SK-N-SH (cell line): ENCODE measurements around the gene OXTR. TPM values are rescaled to one million over a fixed set of nuclear protein-coding genes. Genes with fewer than 3 reads are reported as not detected.

Experiments
- CTCF ChIA-PET: fragments of 300-600, 350-600 bp; formaldehyde crosslinking; extraction: SDS; loops from one replicate; lab custom pipeline; 2021; lab: Yijun Ruan, JAX
- POLR2A ChIA-PET: fragments of 350-600 bp; sonication (Branson Sonifier 250); formaldehyde crosslinking; extraction: SDS; loops from one replicate; lab custom pipeline; 2020; ENCODE audit warnings: antibody characterized with exemption, inconsistent platforms; lab: Yijun Ruan, JAX
- DNase-seq: peaks from one replicate; pipeline ENCODE4 v3.0.0; 2012
- H2AFZ ChIP-seq: fragments of 200-600 bp; sonication (generic); 2 replicates; pipeline ENCODE4 v1.8.1; 2016; ENCODE audit warnings: antibody characterized with exemption, mild to moderate bottlenecking, low read depth
- H3F3A ChIP-seq: fragments of 200-600 bp; sonication (generic); replicated peaks from 2 replicates; pipeline ENCODE3; 2016; ENCODE audit warnings: antibody characterized with exemption, mild to moderate bottlenecking; ENCODE audit not compliant: insufficient read depth
- H3K27ac ChIP-seq, 2 experiments: fragments of 200-500 bp in 1 of 2; fragments of 200-600 bp in 1 of 2; sonication (Bioruptor generic) in 1 of 2; sonication (generic), shearing (Covaris generic) in 1 of 2; 2 replicates each; pipeline versions ENCODE4 v1.5.1 to v1.6.1; 2014 to 2016; ENCODE audit warnings: low read depth in 2 of 2, inconsistent platforms in 1 of 2, low read length in 1 of 2, mild to moderate bottlenecking in 1 of 2, mixed read lengths in 1 of 2
- H3K27me3 ChIP-seq: fragments of 200-600 bp; sonication (generic), shearing (Covaris generic); 2 replicates; pipeline ENCODE4 v1.6.1; 2016; ENCODE audit warnings: mixed run types; ENCODE audit not compliant: insufficient read depth
- H3K36me3 ChIP-seq, 2 experiments: fragments of 200-500 bp in 1 of 2; fragments of 200-600 bp in 1 of 2; sonication (Bioruptor generic) in 1 of 2; sonication (generic) in 1 of 2; replicated peaks in 1 of 2; 2 replicates each; pipeline versions ENCODE3 to v1.5.1; 2014 to 2016; ENCODE audit warnings: low read length in 1 of 2, mild to moderate bottlenecking in 1 of 2; ENCODE audit not compliant: insufficient read depth in 2 of 2, control insufficient read depth in 1 of 2
- H3K4me1 ChIP-seq, 2 experiments: fragments of 200-500 bp in 1 of 2; fragments of 200-600 bp in 1 of 2; sonication (Bioruptor generic) in 1 of 2; sonication (generic), shearing (Covaris generic) in 1 of 2; 2 replicates each; pipeline versions ENCODE4 v1.5.1 to v1.6.1; 2014 to 2016; ENCODE audit warnings: low read depth in 1 of 2, low read length in 1 of 2, mixed run types in 1 of 2; ENCODE audit not compliant: insufficient read depth in 2 of 2, control insufficient read depth in 1 of 2
- H3K4me2 ChIP-seq: fragments of 200-600 bp; sonication (generic), shearing (Covaris generic); 2 replicates; pipeline ENCODE4 v1.6.1; 2017; ENCODE audit warnings: mixed run types
- H3K4me3 ChIP-seq, 2 experiments: fragments of 200-500 bp in 1 of 2; fragments of 200-600 bp in 1 of 2; sonication (Bioruptor generic) in 1 of 2; sonication (generic), shearing (Covaris generic) in 1 of 2; 2 replicates each; pipeline versions ENCODE4 v1.5.1 to v1.8.1; 2014 to 2016; ENCODE audit warnings: low read depth in 2 of 2, inconsistent platforms in 1 of 2, low read length in 1 of 2, mild to moderate bottlenecking in 1 of 2, mixed read lengths in 1 of 2, moderate library complexity in 1 of 2
- H3K79me2 ChIP-seq: fragments of 200-600 bp; sonication (generic); 2 replicates; pipeline ENCODE4 v1.8.1; 2017; ENCODE audit warnings: mild to moderate bottlenecking; ENCODE audit not compliant: insufficient read depth
- H3K9ac ChIP-seq: fragments of 200-600 bp; sonication (generic); 2 replicates; pipeline ENCODE4 v1.6.1; 2017; ENCODE audit warnings: mixed run types
- H3K9me2 ChIP-seq: fragments of 200-600 bp; sonication (generic); 2 replicates; pipeline ENCODE4 v1.6.1; 2017; ENCODE audit warnings: mixed run types
- H3K9me3 ChIP-seq: fragments of 200-600 bp; sonication (generic); 2 replicates; pipeline ENCODE4 v1.6.1; 2017; ENCODE audit warnings: mixed run types, mild to moderate bottlenecking, moderate library complexity
- H4K20me1 ChIP-seq: fragments of 200-600 bp; sonication (generic); 2 replicates; pipeline ENCODE4 v1.6.1; 2017; ENCODE audit warnings: mild to moderate bottlenecking, mixed run types; ENCODE audit not compliant: insufficient read depth
- FOSL2 ChIP-seq: IDR thresholded peaks from 2 replicates; pipeline ENCODE4 v1.4.0; 2012; ENCODE audit warnings: low read depth, mild to moderate bottlenecking, moderate library complexity, borderline replicate concordance
- FOXJ3 ChIP-seq: sonication (generic); formaldehyde crosslinking; IDR thresholded peaks from 2 replicates; pipeline ENCODE4 v1.5.1; 2020; ENCODE audit warnings: mild to moderate bottlenecking, missing genetic modification reagents
- FOXM1 ChIP-seq: IDR thresholded peaks from 2 replicates; pipeline ENCODE4 v1.4.0; 2012; ENCODE audit warnings: low read depth, mild to moderate bottlenecking
- GABPA ChIP-seq: IDR thresholded peaks from 2 replicates; pipeline ENCODE4 v1.4.0; 2012; ENCODE audit warnings: low read depth, mild to moderate bottlenecking
- GATA2 ChIP-seq: sonication (generic); formaldehyde crosslinking; IDR thresholded peaks from 2 replicates; pipeline ENCODE4 v1.5.0; 2020; ENCODE audit warnings: mild to moderate bottlenecking, missing genetic modification reagents
- MEF2A ChIP-seq: IDR thresholded peaks from 2 replicates; pipeline ENCODE4 v1.4.0; 2012; ENCODE audit warnings: low read depth, borderline replicate concordance
- MXI1 ChIP-seq: IDR thresholded peaks from 2 replicates; pipeline ENCODE4 v1.6.1; 2012; ENCODE audit warnings: mild to moderate bottlenecking, low read depth, low read length, improper control_type of control experiment
- NFIC ChIP-seq: IDR thresholded peaks from 2 replicates; pipeline ENCODE4 v1.4.0; 2012; ENCODE audit warnings: borderline replicate concordance
- NRF1 ChIP-seq: IDR thresholded peaks from 2 replicates; pipeline ENCODE4 v1.6.1; 2012; ENCODE audit warnings: low read depth, mild to moderate bottlenecking, low read length
- PBX3 ChIP-seq: IDR thresholded peaks from 2 replicates; pipeline ENCODE4; 2012
- POLR2AphosphoS5 ChIP-seq: IDR thresholded peaks from 2 replicates; pipeline ENCODE4 v1.6.1; 2012; ENCODE audit warnings: low read depth, low read length
- RAD21 ChIP-seq: IDR thresholded peaks from 2 replicates; pipeline ENCODE4 v1.6.1; 2012; ENCODE audit warnings: mild to moderate bottlenecking, low read length
- RFX5 ChIP-seq: IDR thresholded peaks from 2 replicates; pipeline ENCODE4 v1.6.1; 2012; ENCODE audit warnings: mild to moderate bottlenecking, improper control_type of control experiment, low read length
- SIN3A ChIP-seq: IDR thresholded peaks from 2 replicates; pipeline ENCODE4 v1.6.1; 2012; ENCODE audit warnings: low read depth, mild to moderate bottlenecking, low read length, moderate library complexity, borderline replicate concordance
- SMC3 ChIP-seq: IDR thresholded peaks from 2 replicates; pipeline ENCODE4 v1.6.1; 2012; ENCODE audit warnings: low read depth, low read length, improper control_type of control experiment
- TAF1 ChIP-seq: IDR thresholded peaks from 2 replicates; pipeline ENCODE4 v1.6.1; 2012; ENCODE audit warnings: low read depth, mild to moderate bottlenecking, low read length, moderate library complexity, borderline replicate concordance
- TEAD4 ChIP-seq: IDR thresholded peaks from 2 replicates; pipeline ENCODE4 v1.4.0; 2012; ENCODE audit warnings: mild to moderate bottlenecking, borderline replicate concordance; ENCODE audit not compliant: insufficient read depth
- YY1 ChIP-seq: IDR thresholded peaks from 2 replicates; pipeline ENCODE4 v1.4.0; 2012; ENCODE audit warnings: low read depth, mild to moderate bottlenecking
- ZBTB33 ChIP-seq: IDR thresholded peaks from 2 replicates; pipeline ENCODE4 v1.4.0; 2012; ENCODE audit warnings: low read depth, borderline replicate concordance
- WGBS: methylation state at CpG from one replicate; pipeline ENCODE4 v1.1.6; 2017; ENCODE audit warnings: low lambda C conversion rate; 5-methylcytosine and 5-hydroxymethylcytosine counted together
- polyA plus RNA-seq, 3 experiments: library from polyadenylated mRNA; depleted of rRNA; stranded (reverse); fragments of >200 nt; gene quantifications; 2 replicates each; pipeline ENCODE4 v1.2.3, GENCODE V29; 2012
- TF ChIP-seq, protein P1 (sequence below): IDR thresholded peaks from 2 replicates; pipeline ENCODE4 v1.4.0; 2012; ENCODE audit warnings: low read depth, borderline replicate concordance
- TF ChIP-seq, protein P2 (sequence below): fragments of 200-600 bp; sonication (generic); IDR thresholded peaks from 2 replicates; pipeline ENCODE4 v1.6.1; 2017; ENCODE audit warnings: antibody characterized with exemption, mild to moderate bottlenecking, moderate library complexity
- TF ChIP-seq, protein P3 (sequence below): fragments of 150-350 bp; IDR thresholded peaks from 2 replicates; pipeline ENCODE4 v1.6.1; 2017; ENCODE audit warnings: antibody characterized with exemption, low read length, low read depth, borderline replicate concordance

OXTR gene
- polyA plus RNA-seq (2012; rRNA removed): 1.8 and 2.5 TPM in 2 replicates
- 1.8 TPM in 2 replicates for polyA plus RNA-seq (2012; cell fraction: cytosol; rRNA removed)
- 1.9 and 2.3 TPM in 2 replicates for polyA plus RNA-seq (2012; cell fraction: nucleus; rRNA removed)

DNA sequence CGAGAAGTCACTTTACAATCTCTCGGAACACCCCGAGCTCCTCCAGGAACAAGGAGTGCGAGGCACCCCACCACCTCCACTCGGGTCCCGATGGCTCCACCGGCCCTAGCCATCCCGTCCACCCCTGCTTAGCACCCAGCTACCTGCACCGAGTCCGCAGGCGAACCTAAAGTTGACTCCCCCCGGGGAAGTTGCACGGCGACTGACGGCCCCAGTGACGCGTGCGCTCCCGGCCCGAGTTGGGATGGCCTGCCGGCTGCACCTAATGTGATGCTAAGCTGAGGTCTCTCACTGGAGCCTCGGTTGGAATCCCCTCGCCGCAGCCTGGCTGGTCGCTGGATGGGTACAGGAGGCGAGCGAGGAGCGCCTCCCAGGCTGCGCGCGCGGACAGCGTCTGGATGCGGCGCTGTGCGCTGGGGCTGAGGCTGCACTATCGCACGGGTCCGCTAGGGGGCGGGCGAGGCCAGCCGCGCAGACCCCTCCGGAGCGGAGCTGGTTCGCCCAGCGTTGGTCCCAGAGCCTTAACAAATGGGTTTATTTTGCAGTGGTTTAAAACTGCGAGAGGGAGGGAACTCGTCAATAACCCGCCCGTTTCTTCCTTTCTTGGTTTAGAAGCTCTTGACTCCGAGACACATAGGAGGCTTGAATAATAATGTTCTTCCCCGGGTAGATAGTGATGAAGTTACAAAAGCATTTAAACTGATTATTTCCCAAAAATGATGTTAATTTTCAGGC lies at the start of gene OXTR:
OXTR (minus strand) TSS at position 526 of the 735 bp plus-strand sequence. CDS start 1,426 bp downstream, outside the sequence.
- Histone ChIP-seq H3K36me3 (no peaks in the 10 kb centered on the region), H3K4me1 (peaks cover 0 to 16% of the 10 kb centered on the region in 2 experiments; a peak in 3 of 4 replicates), H3K9me2 (no peaks in the 10 kb centered on the region), H3K27ac (0 out of 4 replicates have a peak within 1 kb of the TSS, but pooled peaks of 1 of the 2 experiments have one; percentile 2), H3K9me3 (no peaks in the 10 kb centered on the region), H3K9ac (peak within 1 kb of the TSS; percentile 56), H2AFZ (peak within 1 kb of the TSS; percentile 77), H4K20me1 (no peaks in the 10 kb centered on the region), H3K4me3 (peak within 1 kb of the TSS; percentile 49 to 61), H3K4me2 (peak within 1 kb of the TSS; percentile 80), H3K27me3 (no peaks in the 10 kb centered on the region), H3F3A (no peaks in the 10 kb centered on the region), H3K79me2 (peaks cover 7% of the 10 kb centered on the region; the same call in 1 of the 2 replicates)
- CTCF ChIA-PET: interaction anchor here (0.6 to 3.4 kb wide), 94 partner anchors 9 to 536 kb away, joined by 3 to 53 read pairs (median 4); partner anchors contain the start of genes LMCD1 and RAD18
- POLR2A ChIA-PET: interaction anchor here (0.6 to 0.7 kb wide), 3 partner anchors 107 to 272 kb away, joined by 3 read pairs; no protein-coding TSS in a partner anchor
- peak; percentile 96 for DNase-seq
- WGBS: 22% methylated on average over 8 of the region's 53 CpGs
- TF ChIP-seq TAF1 (no peak), MEF2A (no peak), FOXM1 (no peak), GABPA (no peak), NRF1 (peak; percentile 63), RAD21 (peak; percentile 91), SIN3A (no peak), RFX5 (peak; percentile 46; the same call in 1 of the 2 replicates), FOSL2 (no peak; the same call in 1 of the 2 replicates), TEAD4 (no peak), NFIC (no peak), POLR2AphosphoS5 (no peak), PBX3 (no peak), FOXJ3 (CRISPR knock-in tag) (no peak), YY1 (no peak), GATA2 (no peak), MXI1 (peak; percentile 56), ZBTB33 (no peak), SMC3 (peak; percentile 85)
- TF ChIP-seq, protein P1, sequence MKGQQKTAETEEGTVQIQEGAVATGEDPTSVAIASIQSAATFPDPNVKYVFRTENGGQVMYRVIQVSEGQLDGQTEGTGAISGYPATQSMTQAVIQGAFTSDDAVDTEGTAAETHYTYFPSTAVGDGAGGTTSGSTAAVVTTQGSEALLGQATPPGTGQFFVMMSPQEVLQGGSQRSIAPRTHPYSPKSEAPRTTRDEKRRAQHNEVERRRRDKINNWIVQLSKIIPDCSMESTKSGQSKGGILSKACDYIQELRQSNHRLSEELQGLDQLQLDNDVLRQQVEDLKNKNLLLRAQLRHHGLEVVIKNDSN: no peak
- TF ChIP-seq, protein P2, sequence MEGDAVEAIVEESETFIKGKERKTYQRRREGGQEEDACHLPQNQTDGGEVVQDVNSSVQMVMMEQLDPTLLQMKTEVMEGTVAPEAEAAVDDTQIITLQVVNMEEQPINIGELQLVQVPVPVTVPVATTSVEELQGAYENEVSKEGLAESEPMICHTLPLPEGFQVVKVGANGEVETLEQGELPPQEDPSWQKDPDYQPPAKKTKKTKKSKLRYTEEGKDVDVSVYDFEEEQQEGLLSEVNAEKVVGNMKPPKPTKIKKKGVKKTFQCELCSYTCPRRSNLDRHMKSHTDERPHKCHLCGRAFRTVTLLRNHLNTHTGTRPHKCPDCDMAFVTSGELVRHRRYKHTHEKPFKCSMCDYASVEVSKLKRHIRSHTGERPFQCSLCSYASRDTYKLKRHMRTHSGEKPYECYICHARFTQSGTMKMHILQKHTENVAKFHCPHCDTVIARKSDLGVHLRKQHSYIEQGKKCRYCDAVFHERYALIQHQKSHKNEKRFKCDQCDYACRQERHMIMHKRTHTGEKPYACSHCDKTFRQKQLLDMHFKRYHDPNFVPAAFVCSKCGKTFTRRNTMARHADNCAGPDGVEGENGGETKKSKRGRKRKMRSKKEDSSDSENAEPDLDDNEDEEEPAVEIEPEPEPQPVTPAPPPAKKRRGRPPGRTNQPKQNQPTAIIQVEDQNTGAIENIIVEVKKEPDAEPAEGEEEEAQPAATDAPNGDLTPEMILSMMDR: peak; percentile 96
- TF ChIP-seq, protein P3, sequence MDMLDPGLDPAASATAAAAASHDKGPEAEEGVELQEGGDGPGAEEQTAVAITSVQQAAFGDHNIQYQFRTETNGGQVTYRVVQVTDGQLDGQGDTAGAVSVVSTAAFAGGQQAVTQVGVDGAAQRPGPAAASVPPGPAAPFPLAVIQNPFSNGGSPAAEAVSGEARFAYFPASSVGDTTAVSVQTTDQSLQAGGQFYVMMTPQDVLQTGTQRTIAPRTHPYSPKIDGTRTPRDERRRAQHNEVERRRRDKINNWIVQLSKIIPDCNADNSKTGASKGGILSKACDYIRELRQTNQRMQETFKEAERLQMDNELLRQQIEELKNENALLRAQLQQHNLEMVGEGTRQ: no peak
